Activated naive CD4-positive, alpha-beta T cell treated with anti-CD3 and anti-CD28 coated beads, Interleukin-2, amount 10 ng/mL, durations not matched to agents 7 days and 5 days (primary cell): ENCODE results near the gene CCHCR1.
A peak's percentile ranks its signal among the peaks of the same experiment; 100 is the strongest.
"Not testable (repeated sequence)": the region's sequence is repeated elsewhere in the genome, so short reads cannot be mapped to it uniquely, and the experiment has no call there.

Experiments
- CTCF ChIA-PET: fragments of 350-600 bp; sonication (Branson Sonifier 250); formaldehyde crosslinking; loops from one replicate; lab custom pipeline; 2021; ENCODE audit warnings: antibody characterized with exemption; lab: Charles Lee
- DNase-seq: peaks from one replicate; pipeline ENCODE4 v3.0.0-alpha.2; 2020
- H3K27ac Mint-ChIP-seq: one replicate; pipeline ENCODE4 v1.8.0; 2021; ENCODE audit warnings: mild to moderate bottlenecking, moderate library complexity, mixed read lengths
- H3K27me3 Mint-ChIP-seq: one replicate; pipeline ENCODE4 v1.8.0; 2021; ENCODE audit warnings: mild to moderate bottlenecking, mixed read lengths
- H3K36me3 Mint-ChIP-seq: one replicate; pipeline ENCODE4 v1.8.0; 2021; ENCODE audit warnings: mixed read lengths
- H3K4me1 Mint-ChIP-seq: one replicate; pipeline ENCODE4 v1.8.0; 2021; ENCODE audit warnings: mixed read lengths
- H3K4me3 Mint-ChIP-seq: one replicate; pipeline ENCODE4 v1.8.0; 2021; ENCODE audit warnings: mild to moderate bottlenecking, moderate library complexity, mixed read lengths
- H3K9me3 Mint-ChIP-seq: one replicate; pipeline ENCODE4 v1.8.0; 2021; ENCODE audit warnings: mixed read lengths

The CCHCR1 gene

GRCh38 chr6:31174378-31174777 lies 16.8 kb upstream of the CCHCR1 start:
- CTCF ChIA-PET, result interaction anchor here (1.2 kb wide), 1 partner anchor 192 kb away, joined by 4 read pairs; no protein-coding TSS in a partner anchor
- Mint-ChIP-seq H3K4me3 (no peak overlapping the region), H3K4me1 (peaks cover 12% of the 10 kb centered on the region), H3K27me3 (no peaks in the 10 kb centered on the region), H3K27ac (no peak overlapping the region), H3K36me3 (no peaks in the 10 kb centered on the region), H3K9me3 (no peaks in the 10 kb centered on the region)
- DNase-seq, result no peak

GRCh38 chr6:31173406-31173805 lies 15.8 kb upstream of the CCHCR1 start:
- H3K4me1 Mint-ChIP-seq, result peaks cover 4% of the 10 kb centered on the region
- CTCF ChIA-PET, result no interaction called here
- no peaks in the 10 kb centered on the region for H3K27me3 Mint-ChIP-seq
- no peaks in the 10 kb centered on the region for H3K36me3 Mint-ChIP-seq
- H3K27ac Mint-ChIP-seq, result no peak overlapping the region
- DNase-seq, result no peak
- no peaks in the 10 kb centered on the region for H3K9me3 Mint-ChIP-seq
- no peak overlapping the region for H3K4me3 Mint-ChIP-seq

- CTCF ChIA-PET, result no interaction called here
- Mint-ChIP-seq H3K27ac (no peak overlapping the region), H3K4me1 (peaks cover 4% of the 10 kb centered on the region), H3K9me3 (no peaks in the 10 kb centered on the region), H3K4me3 (no peak overlapping the region), H3K36me3 (no peaks in the 10 kb centered on the region), H3K27me3 (no peaks in the 10 kb centered on the region)
- DNase-seq, result no peak
These were observed 15.4 kb upstream of the CCHCR1 start for GRCh38 chr6:31172973-31173384.

- H3K4me3 Mint-ChIP-seq, result no peak overlapping the region
- DNase-seq, result no peak
- CTCF ChIA-PET, result no interaction called here
- H3K9me3 Mint-ChIP-seq, result no peaks in the 10 kb centered on the region
- peaks cover 4% of the 10 kb centered on the region for H3K4me1 Mint-ChIP-seq
- no peaks in the 10 kb centered on the region for H3K27me3 Mint-ChIP-seq
- H3K27ac Mint-ChIP-seq, result no peak overlapping the region
- no peaks in the 10 kb centered on the region for H3K36me3 Mint-ChIP-seq
These were observed 14.6 kb upstream of the CCHCR1 start for GRCh38 chr6:31171931-31172905.

- Mint-ChIP-seq H3K4me3 (no peak overlapping the region), H3K27me3 (no peaks in the 10 kb centered on the region), H3K36me3 (peaks cover 2% of the 10 kb centered on the region), H3K4me1 (peaks cover 3% of the 10 kb centered on the region), H3K27ac (no peak overlapping the region), H3K9me3 (no peaks in the 10 kb centered on the region)
- no peak for DNase-seq
- CTCF ChIA-PET, result no interaction called here
These were observed 13.5 kb upstream of the CCHCR1 start for GRCh38 chr6:31170987-31171671.

GRCh38 chr6:31170600-31170881 lies 12.9 kb upstream of the CCHCR1 start, which contains the start of gene POU5F1:
Gene POU5F1 (minus strand): TSS chr6:31170682. CDS start chr6:31170620, 62 bp downstream.
- Mint-ChIP-seq H3K27ac (no peak within 1 kb of the TSS), H3K4me3 (no peak within 1 kb of the TSS), H3K9me3 (no peaks in the 10 kb centered on the region)

GRCh38 chr6:31169858-31170599 lies 12.4 kb upstream of the CCHCR1 start:
- DNase-seq, H3K36me3 Mint-ChIP-seq, H3K4me1 Mint-ChIP-seq, H3K9me3 Mint-ChIP-seq, H3K27me3 Mint-ChIP-seq, CTCF ChIA-PET, H3K4me3 Mint-ChIP-seq, H3K27ac Mint-ChIP-seq: not testable (repeated sequence)

More at GRCh38 chr6:31170600-31170881, 12.9 kb upstream of the CCHCR1 start, which contains the start of gene POU5F1:
- Mint-ChIP-seq H3K27me3 (no peaks in the 10 kb centered on the region), H3K36me3 (peaks cover 2% of the 10 kb centered on the region), H3K4me1 (no peaks in the 10 kb centered on the region)
- no peak for DNase-seq
- CTCF ChIA-PET, result no interaction called here

GRCh38 chr6:31169123-31169857 lies 11.7 kb upstream of the CCHCR1 start:
- peaks cover 5% of the 10 kb centered on the region for H3K36me3 Mint-ChIP-seq
- H3K4me1 Mint-ChIP-seq, result no peaks in the 10 kb centered on the region
- no peaks in the 10 kb centered on the region for H3K9me3 Mint-ChIP-seq
- no peak for DNase-seq
- H3K4me3 Mint-ChIP-seq, result no peak overlapping the region
- CTCF ChIA-PET, result no interaction called here
- peak overlapping the region; percentile 56 for H3K27ac Mint-ChIP-seq
- no peaks in the 10 kb centered on the region for H3K27me3 Mint-ChIP-seq

GRCh38 chr6:31168606-31169005 lies 11.0 kb upstream of the CCHCR1 start:
- Mint-ChIP-seq H3K4me1 (peaks cover 3% of the 10 kb centered on the region), H3K27ac (no peak overlapping the region), H3K36me3 (peaks cover 8% of the 10 kb centered on the region), H3K4me3 (no peak overlapping the region), H3K9me3 (no peaks in the 10 kb centered on the region), H3K27me3 (no peaks in the 10 kb centered on the region)
- no peak for DNase-seq
- CTCF ChIA-PET, result no interaction called here

GRCh38 chr6:31165986-31166385 lies 8.4 kb upstream of the CCHCR1 start:
- CTCF ChIA-PET, result no interaction called here
- peaks cover 23% of the 10 kb centered on the region for H3K4me1 Mint-ChIP-seq
- no peak for DNase-seq
- H3K27me3 Mint-ChIP-seq, result no peaks in the 10 kb centered on the region
- no peak overlapping the region for H3K27ac Mint-ChIP-seq
- no peaks in the 10 kb centered on the region for H3K9me3 Mint-ChIP-seq
- no peak overlapping the region for H3K4me3 Mint-ChIP-seq
- H3K36me3 Mint-ChIP-seq, result peaks cover 30% of the 10 kb centered on the region

- H3K4me1 Mint-ChIP-seq, result peaks cover 28% of the 10 kb centered on the region
- CTCF ChIA-PET, result interaction anchor here (0.7 kb wide), 2 partner anchors 27 to 31 kb away, joined by 3 read pairs; no protein-coding TSS in a partner anchor
- H3K4me3 Mint-ChIP-seq, H3K27me3 Mint-ChIP-seq, H3K9me3 Mint-ChIP-seq, DNase-seq, H3K27ac Mint-ChIP-seq: not testable (repeated sequence)
- peaks cover 31% of the 10 kb centered on the region for H3K36me3 Mint-ChIP-seq
These were observed 7.6 kb upstream of the CCHCR1 start for GRCh38 chr6:31165064-31165832.

GRCh38 chr6:31164475-31165063 lies 7.0 kb upstream of the CCHCR1 start:
- H3K27ac Mint-ChIP-seq, H3K27me3 Mint-ChIP-seq, DNase-seq, H3K4me3 Mint-ChIP-seq, H3K9me3 Mint-ChIP-seq: not testable (repeated sequence)
- peaks cover 37% of the 10 kb centered on the region for H3K36me3 Mint-ChIP-seq
- H3K4me1 Mint-ChIP-seq, result peaks cover 35% of the 10 kb centered on the region
- CTCF ChIA-PET, result interaction anchor here (0.7 kb wide), 2 partner anchors 28 to 32 kb away, joined by 3 read pairs; no protein-coding TSS in a partner anchor

GRCh38 chr6:31163922-31164321 lies 6.3 kb upstream of the CCHCR1 start:
- peaks cover 41% of the 10 kb centered on the region for H3K4me1 Mint-ChIP-seq
- H3K36me3 Mint-ChIP-seq, result peaks cover 43% of the 10 kb centered on the region
- no peaks in the 10 kb centered on the region for H3K9me3 Mint-ChIP-seq
- H3K27me3 Mint-ChIP-seq, result no peaks in the 10 kb centered on the region
- CTCF ChIA-PET, result no interaction called here
- no peak overlapping the region for H3K27ac Mint-ChIP-seq
- no peak for DNase-seq
- no peak overlapping the region for H3K4me3 Mint-ChIP-seq
